ENCODE measurements around the gene ERICH3.

- TF ChIP-seq CTCF (IDR thresholded peaks at IDR 0.05) (no peak), POLR2A (IDR thresholded peaks at IDR 0.05) (no peak), POLR2AphosphoS5 (IDR thresholded peaks at IDR 0.05) (no peak), EP300 (IDR thresholded peaks at IDR 0.05) (no peak)
Observed at GRCh38 chr1:74526708-74527107, 146.9 kb downstream of the ERICH3 start.
